Measurements from ENCODE around the gene RYR1. TPM values are rescaled to one million over a fixed set of nuclear protein-coding genes. Genes with fewer than 3 reads are reported as not detected.
"Not testable (repeated sequence)": the region's sequence is repeated elsewhere in the genome, so short reads cannot be mapped to it uniquely, and the experiment has no call there.

RYR1 gene
- total and polyA plus RNA-seq, 2 experiments from 2014 or later: 0.07 to 0.21 TPM

DNA sequence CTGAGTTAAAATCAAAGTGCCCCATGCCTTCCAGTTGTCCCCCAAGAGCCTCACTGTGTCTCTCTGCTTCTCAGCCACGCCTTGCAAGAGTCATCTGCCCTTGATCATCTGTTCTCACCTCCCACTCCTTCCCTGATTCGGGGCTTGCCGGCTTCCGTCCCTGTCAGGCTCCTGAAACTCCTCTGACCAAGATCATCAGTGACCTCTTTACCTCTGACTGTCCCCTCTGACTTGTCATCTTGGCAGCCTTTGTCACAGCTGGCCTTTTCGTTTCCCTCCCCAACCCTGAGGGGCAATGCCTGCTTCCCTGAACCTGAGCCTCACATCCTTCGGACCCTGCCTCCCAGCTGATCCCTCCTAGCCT is 117.9 kb downstream of the RYR1 start:
- no peak for DNase-seq (ENCODE audit: low spot score)
- no peaks in the 10 kb centered on the region for H3K27me3 ChIP-seq
- no peaks in the 10 kb centered on the region for H3K36me3 ChIP-seq (replicated peaks; ENCODE audit: insufficient read depth, low read depth)
- no peak overlapping the region for H3K4me3 ChIP-seq
- no peaks in the 10 kb centered on the region for H3K79me2 ChIP-seq
- no peak overlapping the region for H2AFZ ChIP-seq
- no peaks in the 10 kb centered on the region for H3K9me3 ChIP-seq (ENCODE audit: low read depth)
- H3K9me2 ChIP-seq (replicated peaks; ENCODE audit: insufficient read depth): no peaks in the 10 kb centered on the region
- H3K4me2 ChIP-seq: no peak overlapping the region
- WGBS (ENCODE audit: low lambda C conversion rate, missing lambda C conversion rate): 87% methylated on average over 6 of the region's 6 CpGs
- H3K27ac ChIP-seq: no peak overlapping the region
- H3K4me1 ChIP-seq (ENCODE audit: insufficient read depth): no peaks in the 10 kb centered on the region
- no peaks in the 10 kb centered on the region for H4K20me1 ChIP-seq (ENCODE audit: insufficient read depth, poor library complexity, severe bottlenecking)
- no peak for TF ChIP-seq EZH2phosphoT487 (IDR thresholded peaks at IDR 0.05; ENCODE audit: low read depth, severe bottlenecking, unreplicated experiment)
- TF ChIP-seq EZH2 (IDR thresholded peaks at IDR 0.05; ENCODE audit: borderline replicate concordance): no peak
- TF ChIP-seq, protein P1, sequence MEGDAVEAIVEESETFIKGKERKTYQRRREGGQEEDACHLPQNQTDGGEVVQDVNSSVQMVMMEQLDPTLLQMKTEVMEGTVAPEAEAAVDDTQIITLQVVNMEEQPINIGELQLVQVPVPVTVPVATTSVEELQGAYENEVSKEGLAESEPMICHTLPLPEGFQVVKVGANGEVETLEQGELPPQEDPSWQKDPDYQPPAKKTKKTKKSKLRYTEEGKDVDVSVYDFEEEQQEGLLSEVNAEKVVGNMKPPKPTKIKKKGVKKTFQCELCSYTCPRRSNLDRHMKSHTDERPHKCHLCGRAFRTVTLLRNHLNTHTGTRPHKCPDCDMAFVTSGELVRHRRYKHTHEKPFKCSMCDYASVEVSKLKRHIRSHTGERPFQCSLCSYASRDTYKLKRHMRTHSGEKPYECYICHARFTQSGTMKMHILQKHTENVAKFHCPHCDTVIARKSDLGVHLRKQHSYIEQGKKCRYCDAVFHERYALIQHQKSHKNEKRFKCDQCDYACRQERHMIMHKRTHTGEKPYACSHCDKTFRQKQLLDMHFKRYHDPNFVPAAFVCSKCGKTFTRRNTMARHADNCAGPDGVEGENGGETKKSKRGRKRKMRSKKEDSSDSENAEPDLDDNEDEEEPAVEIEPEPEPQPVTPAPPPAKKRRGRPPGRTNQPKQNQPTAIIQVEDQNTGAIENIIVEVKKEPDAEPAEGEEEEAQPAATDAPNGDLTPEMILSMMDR (IDR thresholded peaks at IDR 0.05; ENCODE audit: poor library complexity): no peak

DNA sequence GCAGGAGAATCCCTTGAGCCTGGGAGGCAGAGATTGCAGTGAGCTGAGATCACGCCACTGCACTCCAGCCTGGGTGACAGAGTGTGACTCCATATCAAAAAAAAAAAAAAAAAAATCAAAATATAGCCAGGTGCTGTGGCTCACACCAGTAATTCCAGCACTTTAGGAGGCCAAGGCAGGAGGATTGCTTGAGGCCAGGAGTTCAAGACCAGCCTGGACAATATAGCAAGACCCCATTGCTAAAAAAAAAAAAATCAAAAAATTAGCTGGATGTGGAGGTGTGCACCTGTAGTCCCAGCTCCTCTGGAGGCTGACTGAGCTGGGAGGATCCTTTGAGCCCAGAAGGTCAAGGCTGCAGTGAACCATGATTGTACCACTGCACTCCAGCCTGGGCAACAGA is 119.7 kb downstream of the RYR1 start:
- not testable (repeated sequence) for H3K4me3 ChIP-seq; H3K36me3 ChIP-seq (replicated peaks; ENCODE audit: insufficient read depth, low read depth); H3K9me3 ChIP-seq (ENCODE audit: low read depth); H3K79me2 ChIP-seq; H3K9me2 ChIP-seq (replicated peaks; ENCODE audit: insufficient read depth); H2AFZ ChIP-seq; DNase-seq (ENCODE audit: low spot score); H3K27me3 ChIP-seq; H4K20me1 ChIP-seq (ENCODE audit: insufficient read depth, poor library complexity, severe bottlenecking); H3K4me1 ChIP-seq (ENCODE audit: insufficient read depth); H3K27ac ChIP-seq; H3K4me2 ChIP-seq
- WGBS (ENCODE audit: low lambda C conversion rate, missing lambda C conversion rate): 100% methylated on average over 1 of the region's 1 CpG

DNA sequence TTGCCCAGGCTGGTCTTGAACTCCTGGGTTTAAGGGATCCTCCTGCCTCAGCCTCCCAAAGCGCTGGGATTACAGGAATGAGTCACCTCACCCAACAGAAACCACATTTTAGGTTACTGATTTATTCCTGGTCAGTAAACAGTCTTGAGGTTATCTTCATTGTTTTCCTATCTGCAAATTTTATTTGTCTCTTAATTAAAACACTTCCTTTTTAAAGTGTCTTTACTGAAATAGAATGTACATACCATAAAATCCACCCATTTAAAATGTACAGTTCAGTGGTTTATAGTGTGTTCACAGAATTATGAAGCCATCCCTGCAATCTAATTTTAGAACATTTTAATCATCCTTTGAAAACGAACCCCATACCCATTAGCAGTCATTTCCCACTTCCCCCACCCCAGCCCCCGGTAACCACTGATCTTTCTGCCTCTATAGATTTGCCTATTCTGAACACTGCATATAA is 121.2 kb downstream of the RYR1 start:
- no peaks in the 10 kb centered on the region for H3K79me2 ChIP-seq
- no peak for DNase-seq (ENCODE audit: low spot score)
- no peaks in the 10 kb centered on the region for H3K9me2 ChIP-seq (replicated peaks; ENCODE audit: insufficient read depth)
- no peak overlapping the region for H3K27ac ChIP-seq
- no peaks in the 10 kb centered on the region for H3K36me3 ChIP-seq (replicated peaks; ENCODE audit: insufficient read depth, low read depth)
- H3K9me3 ChIP-seq (ENCODE audit: low read depth): no peaks in the 10 kb centered on the region
- H3K4me1 ChIP-seq (ENCODE audit: insufficient read depth): no peaks in the 10 kb centered on the region
- no peak overlapping the region for H2AFZ ChIP-seq
- 81% methylated on average over 3 of the region's 3 CpGs for WGBS (ENCODE audit: low lambda C conversion rate, missing lambda C conversion rate)
- H3K4me3 ChIP-seq: no peak overlapping the region
- TF ChIP-seq, protein P1 (IDR thresholded peaks at IDR 0.05; ENCODE audit: poor library complexity): no peak
- TF ChIP-seq EZH2phosphoT487 (IDR thresholded peaks at IDR 0.05; ENCODE audit: low read depth, severe bottlenecking, unreplicated experiment) (no peak), EZH2 (IDR thresholded peaks at IDR 0.05; ENCODE audit: borderline replicate concordance) (no peak)
- H4K20me1 ChIP-seq (ENCODE audit: insufficient read depth, poor library complexity, severe bottlenecking): no peaks in the 10 kb centered on the region
- H3K4me2 ChIP-seq: no peak overlapping the region
- no peaks in the 10 kb centered on the region for H3K27me3 ChIP-seq

DNA sequence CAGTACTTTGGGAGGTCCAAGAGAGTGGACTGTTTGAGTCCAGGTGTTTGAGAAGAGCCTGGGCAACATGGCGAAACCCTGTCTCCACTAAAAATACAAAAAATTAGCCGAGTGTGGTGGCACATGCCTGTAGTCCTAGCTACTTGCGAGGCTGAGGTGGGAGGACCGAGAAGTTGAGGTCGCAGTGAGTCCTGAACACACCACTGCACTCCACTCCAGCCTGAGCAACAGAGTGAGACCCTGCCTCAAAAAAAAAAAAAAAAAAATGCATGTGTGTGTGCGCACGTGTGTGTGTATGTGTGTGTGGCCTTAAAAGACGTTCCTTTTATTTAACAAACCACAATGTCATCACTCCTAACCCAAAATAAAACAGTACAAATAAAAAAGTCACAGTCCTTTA is 121.7 kb downstream of the RYR1 start:
- Histone ChIP-seq H3K27ac (no peak overlapping the region), H3K9me2 (replicated peaks; ENCODE audit: insufficient read depth) (no peaks in the 10 kb centered on the region), H3K9me3 (ENCODE audit: low read depth) (no peaks in the 10 kb centered on the region), H3K79me2 (no peaks in the 10 kb centered on the region), H2AFZ (no peak overlapping the region), H3K4me2 (no peak overlapping the region), H3K27me3 (no peaks in the 10 kb centered on the region), H3K4me3 (no peak overlapping the region), H4K20me1 (ENCODE audit: insufficient read depth, poor library complexity, severe bottlenecking) (no peaks in the 10 kb centered on the region), H3K4me1 (ENCODE audit: insufficient read depth) (no peaks in the 10 kb centered on the region), H3K36me3 (replicated peaks; ENCODE audit: insufficient read depth, low read depth) (no peaks in the 10 kb centered on the region)
- TF ChIP-seq, protein P1 (IDR thresholded peaks at IDR 0.05; ENCODE audit: poor library complexity): no peak
- TF ChIP-seq EZH2 (IDR thresholded peaks at IDR 0.05; ENCODE audit: borderline replicate concordance) (no peak), EZH2phosphoT487 (IDR thresholded peaks at IDR 0.05; ENCODE audit: low read depth, severe bottlenecking, unreplicated experiment) (no peak)
- DNase-seq (ENCODE audit: low spot score): no peak
- WGBS (ENCODE audit: low lambda C conversion rate, missing lambda C conversion rate): 93% methylated on average over 8 of the region's 8 CpGs

All from hepatocyte (in vitro differentiated cells).